GM18909 (cell line): Measurements from ENCODE around the gene DRD4.

Source experiments
- ATAC-seq: cut with Tn5 transposase; IDR thresholded peaks from one replicate; pipeline ENCODE4 v1.9.1; 2021; ENCODE audit warnings: mild to moderate bottlenecking; ENCODE audit not compliant: unreplicated experiment, poor library complexity

Gene DRD4

GRCh38 chr11:620935-621814 lies 15.9 kb upstream of the DRD4 start:
- ATAC-seq: no peak

GRCh38 chr11:621838-622237 lies 15.2 kb upstream of the DRD4 start:
- no peak for ATAC-seq

GRCh38 chr11:623349-623869 lies 13.7 kb upstream of the DRD4 start:
- ATAC-seq: no peak

GRCh38 chr11:623999-624704 lies 12.9 kb upstream of the DRD4 start:
- no peak for ATAC-seq

- ATAC-seq: no peak
Observed at GRCh38 chr11:624705-625635, 12.1 kb upstream of the DRD4 start, which contains the start of gene CDHR5. Gene CDHR5 (minus strand): TSS chr11:624955. CDS start chr11:624902, 53 bp downstream.

GRCh38 chr11:625636-626268 lies 11.3 kb upstream of the DRD4 start:
- no peak for ATAC-seq

- ATAC-seq: no peak
Observed at GRCh38 chr11:626475-627307, 10.4 kb upstream of the DRD4 start, which contains the start of gene SCT. Gene SCT (minus strand): TSS chr11:627181. CDS start chr11:627143, 38 bp downstream.

GRCh38 chr11:627308-627576 lies 9.8 kb upstream of the DRD4 start:
- no peak for ATAC-seq

GRCh38 chr11:628056-628455 lies 9.0 kb upstream of the DRD4 start:
- no peak for ATAC-seq

GRCh38 chr11:629237-629583 lies 7.9 kb upstream of the DRD4 start:
- ATAC-seq: no peak

- no peak for ATAC-seq
Observed at GRCh38 chr11:630871-631270, 6.2 kb upstream of the DRD4 start.

GRCh38 chr11:635945-636510 lies 1.0 kb upstream of the DRD4 start:
- no peak for ATAC-seq

- no peak for ATAC-seq
Observed at GRCh38 chr11:637333-637592, 194 bp downstream of the DRD4 start.

GRCh38 chr11:637593-638521 lies 788 bp downstream of the DRD4 start:
- no peak for ATAC-seq

- ATAC-seq: no peak
Observed at GRCh38 chr11:638631-639331, 1.7 kb downstream of the DRD4 start.

GRCh38 chr11:639332-639955 lies 2.4 kb downstream of the DRD4 start:
- ATAC-seq: no peak
